K562 (cell line): ENCODE data around the gene SDC3. TPM values are rescaled to one million over a fixed set of nuclear protein-coding genes. Genes with fewer than 3 reads are reported as not detected.
A peak's percentile ranks its signal among the peaks of the same experiment; 100 is the strongest.

Experiments used
- ATAC-seq: fragments of 200-7000 bp; cut with Tn5 transposase; 3 replicates; pipeline ENCODE4 v1.9.1; 2020; ENCODE audit warnings: moderate library complexity
- BruUV-seq: library from RNA; stranded (reverse); fragments of 400-500 nt; replicated peaks from 2 replicates; lab custom pipeline; 2021; lab: Mats Ljungman, UMichigan
- CTCF ChIA-PET: fragments of 300-600 bp; formaldehyde crosslinking; extraction: SDS; loops from one replicate; lab custom pipeline; 2021; ENCODE audit warnings: low intra/inter-chr PET ratio; lab: Yijun Ruan, JAX
- POLR2A ChIA-PET: fragments of 300-600, 350-650 bp; sonication (Branson Sonifier 250); formaldehyde crosslinking; extraction: SDS; loops from one replicate; lab custom pipeline; 2021; ENCODE audit warnings: antibody characterized with exemption, inconsistent platforms; lab: Yijun Ruan, JAX
- DNase-seq, 4 experiments: peaks; one replicate each; pipeline versions ENCODE4 v3.0.0 to v3.0.0-alpha.2; 2011 to 2018; ENCODE audit warnings: low spot score in 3 of 4, mixed read lengths in 3 of 4; ENCODE audit errors: extremely low read depth in 1 of 4
- FAIRE-seq: peaks from 2 replicates; lab custom pipeline; 2011; peaks lifted over from hg19 to GRCh38; lab: Jason Lieb, UNC
- H2AFZ ChIP-seq: 2 replicates; pipeline ENCODE4 v1.6.0; 2011; ENCODE audit warnings: low read depth, low read length, control low read depth, inconsistent platforms
- H3K27ac ChIP-seq: fragments of 200-600 bp; 3 replicates; pipeline ENCODE4 v1.8.0; 2011; ENCODE audit warnings: low read depth, mild to moderate bottlenecking, control low read depth, inconsistent platforms, low read length, moderate library complexity, mixed read lengths; ENCODE audit errors: extremely low read depth
- H3K27me3 ChIP-seq, 2 experiments: fragments of 300-600 bp in 1 of 2; 2 replicates in 1 of 2; 3 replicates in 1 of 2; pipeline versions ENCODE4 v1.6.0 to v1.8.0; 2011; ENCODE audit warnings: inconsistent platforms in 2 of 2, low read length in 2 of 2, mild to moderate bottlenecking in 1 of 2, mixed read lengths in 1 of 2, moderate library complexity in 1 of 2; ENCODE audit not compliant: control insufficient read depth in 2 of 2, insufficient read depth in 2 of 2
- H3K36me3 ChIP-seq: fragments of 300-600 bp; 3 replicates; pipeline ENCODE4 v1.8.0; 2011; ENCODE audit warnings: mild to moderate bottlenecking, low read length, inconsistent platforms; ENCODE audit not compliant: control insufficient read depth, insufficient read depth
- H3K4me1 ChIP-seq, 2 experiments: fragments of 200-600 bp in 1 of 2; replicated peaks in 1 of 2; 2 replicates in 1 of 2; 3 replicates in 1 of 2; pipeline versions ENCODE4 v1.5.1 to v1.8.0; 2011; ENCODE audit warnings: inconsistent platforms in 2 of 2, low read length in 2 of 2, mild to moderate bottlenecking in 1 of 2, mixed read lengths in 1 of 2, moderate library complexity in 1 of 2; ENCODE audit not compliant: control insufficient read depth in 2 of 2, insufficient read depth in 2 of 2
- H3K4me2 ChIP-seq: 2 replicates; pipeline ENCODE4 v1.6.1; 2011; ENCODE audit warnings: low read length, control low read depth, inconsistent platforms, mixed read lengths; ENCODE audit not compliant: insufficient read depth
- H3K4me3 ChIP-seq: fragments of 200-600 bp; sonication (generic), shearing (Covaris generic); 2 replicates; pipeline ENCODE4 v1.5.1; 2016; ENCODE audit warnings: control low read depth, inconsistent platforms
- H3K79me2 ChIP-seq: fragments of 200-600 bp; 3 replicates; pipeline ENCODE4 v1.8.0; 2011; ENCODE audit warnings: low read length, inconsistent platforms; ENCODE audit not compliant: control insufficient read depth, insufficient read depth
- H3K9ac ChIP-seq, 2 experiments: 2 replicates each; pipeline versions ENCODE4 v1.6.0 to v1.6.1; 2011; ENCODE audit warnings: low read depth in 2 of 2, low read length in 2 of 2, control low read depth in 1 of 2, inconsistent platforms in 1 of 2, mild to moderate bottlenecking in 1 of 2, mixed read lengths in 1 of 2; ENCODE audit not compliant: insufficient read depth in 1 of 2
- H3K9me1 ChIP-seq: one replicate; pipeline ENCODE4 v1.6.0; 2011; ENCODE audit warnings: inconsistent platforms, mild to moderate bottlenecking, low read length, moderate library complexity; ENCODE audit not compliant: control insufficient read depth, insufficient read depth
- H3K9me3 ChIP-seq: replicated peaks from 2 replicates; pipeline ENCODE4 v1.5.1; 2011; ENCODE audit warnings: low read depth, low read length, inconsistent platforms; ENCODE audit not compliant: control insufficient read depth, insufficient read depth
- H4K20me1 ChIP-seq: replicated peaks from 2 replicates; pipeline ENCODE4 v1.6.1; 2011; ENCODE audit warnings: low read length, inconsistent platforms, mixed read lengths; ENCODE audit not compliant: control insufficient read depth, insufficient read depth
- RBM25 ChIP-seq: fragments of 200-400 bp; formaldehyde crosslinking; IDR thresholded peaks from 2 replicates; pipeline ENCODE4 v1.6.1; 2018; ENCODE audit warnings: low read length, low read depth, moderate library complexity; ENCODE audit not compliant: severe bottlenecking
- SLC30A9 ChIP-seq: fragments of 250-450 bp; sonication (Bioruptor Pico); IDR thresholded peaks from 2 replicates; pipeline ENCODE4 v1.8.0; 2022; ENCODE audit warnings: mild to moderate bottlenecking, moderate library complexity
- TARDBP ChIP-seq: fragments of 450-650 bp; IDR thresholded peaks from 2 replicates; pipeline ENCODE4 v1.6.1; 2016
- ZFP1 ChIP-seq: fragments of 450-650 bp; formaldehyde crosslinking; IDR thresholded peaks from 2 replicates; pipeline ENCODE4 v1.4.0; 2020; ENCODE audit warnings: mild to moderate bottlenecking, mixed read lengths
- ZNF134 ChIP-seq: fragments of 250-450 bp; sonication (Bioruptor Pico); conservative IDR thresholded peaks from 2 replicates; pipeline ENCODE4 v1.4.0; 2020
- ZNF146 ChIP-seq: IDR thresholded peaks from one replicate; pipeline ENCODE4 v1.6.1; 2018; ENCODE audit warnings: missing compliant biosample characterization; ENCODE audit not compliant: unreplicated experiment
- WGBS: fragments of 100-300 bp; shearing (Covaris generic); methylation state at CpG from one replicate; pipeline ENCODE4 v1.1.6; 2016; ENCODE audit warnings: low coverage, mixed read lengths; ENCODE audit not compliant: insufficient coverage; ENCODE audit errors: missing lambda C conversion rate; 5-methylcytosine and 5-hydroxymethylcytosine counted together
- in situ Hi-C: fragments of 300-500 bp; cut with MboI; formaldehyde crosslinking; loops from 4 replicates; pipeline ENCODE4 v1.15.0; 2018; ENCODE audit warnings: inconsistent platforms, mixed read lengths
- intact Hi-C: fragments of 100-400 bp; cut with micrococcal nuclease; formaldehyde crosslinking; loops from 2 replicates; pipeline ENCODE4 v1.14.2; 2022
- polyA plus RNA-seq, 8 experiments: library from polyadenylated mRNA; depleted of rRNA in 4 of 8; stranded (reverse) in 5 of 8; unstranded in 3 of 8; fragments of >200 nt; fragmentation: Nextera tagmentation in 2 of 8; fragmentation: Illumina TruSeq in 1 of 8; extraction: Ambion mirVana in 2 of 8; extraction: Trizol in 1 of 8; gene quantifications; 2 replicates each; pipeline versions ENCODE4 v1.2.1 to v1.2.3, GENCODE V29; 2011 to 2014; ENCODE audit warnings: inconsistent platforms in 1 of 8, missing spikeins in 1 of 8
- total RNA-seq, 7 experiments: library from RNA; depleted of rRNA in 6 of 7; stranded (reverse); fragments of >200 nt in 6 of 7; fragmentation: Illumina TruSeq in 2 of 7; extraction: Trizol in 2 of 7; gene quantifications; 2 replicates each; pipeline versions ENCODE4 v1.2.1 to v1.2.3, GENCODE V29; 2011 to 2021; ENCODE audit warnings: low replicate concordance in 1 of 7

SDC3 gene
- total and polyA plus RNA-seq, 9 of the 15 experiments (the other 6 are each of a cell fraction or from before 2014, with no cell fraction given) = 0.38 to 44.1 (median 12.1) TPM

DNA sequence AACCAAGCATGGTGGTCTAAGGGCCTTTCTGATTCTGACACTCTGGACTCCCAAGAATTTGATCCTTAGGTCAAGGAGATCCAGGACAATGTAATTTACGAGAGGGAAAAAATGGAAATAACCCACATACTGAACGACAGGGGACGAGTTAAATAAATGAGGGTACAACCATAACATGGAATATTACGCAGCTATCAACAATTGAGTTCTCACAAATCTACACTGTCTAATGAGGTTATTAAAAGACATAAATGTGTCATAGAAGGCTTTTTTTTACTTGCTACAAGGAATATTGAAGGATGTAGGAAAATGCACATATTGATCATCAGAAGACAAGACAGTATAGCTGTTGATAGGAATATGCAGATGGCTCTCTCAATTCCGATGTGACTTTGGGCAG, 23.8 kb downstream of the SDC3 start:
- TF ChIP-seq ZFP1 (CRISPR knock-in tag) (no peak), SLC30A9 (no peak), ZNF134 (no peak), TARDBP (no peak), RBM25 (peak; percentile 50), ZNF146 (CRISPR knock-in tag) (peak; percentile 70)
- POLR2A ChIA-PET = interaction anchor here (4.8 kb wide), 1 partner anchor 11 kb away, joined by 33 read pairs; no protein-coding TSS in a partner anchor

More for the DNA sequence above, 23.8 kb downstream of the SDC3 start:
- peaks cover 28 to 35% of the 10 kb centered on the region in 2 experiments for H3K4me1 ChIP-seq
- CTCF ChIA-PET = no interaction called here
- H3K79me2 ChIP-seq = 0 out of 3 replicates have a peak, but pooled peaks cover 4% of the 10 kb centered on the region
- no peaks in the 10 kb centered on the region for H3K9me3 ChIP-seq
- no peaks in the 10 kb centered on the region for H3K36me3 ChIP-seq
- no peak overlapping the region for H3K27ac ChIP-seq
- no peak overlapping the region for H3K4me3 ChIP-seq
- 53% methylated on average over 5 of the region's 5 CpGs for WGBS
- no peak for DNase-seq
- no peaks in the 10 kb centered on the region for H3K27me3 ChIP-seq
- peaks cover 22% of the 10 kb centered on the region; the same call in 1 of the 2 replicates for H4K20me1 ChIP-seq
- in situ Hi-C loops (no loop called here), intact Hi-C loops (no loop called here)
- no peak overlapping the region for H3K4me2 ChIP-seq
- H3K9me1 ChIP-seq = no peaks in the 10 kb centered on the region
- no peak overlapping the region for H3K9ac ChIP-seq
- ATAC-seq = no peak
- FAIRE-seq = no peak
- no peak overlapping the region for H2AFZ ChIP-seq
- BruUV-seq = no TSS peak
